22Rv1 (cell line): Measurements from ENCODE around the gene KRT38.

Source experiments
- CTCF ChIP-seq: fragments of 450-650 bp; IDR thresholded peaks from 2 replicates; pipeline ENCODE4 v1.5.1; 2017; ENCODE audit warnings: mild to moderate bottlenecking
- ZFX ChIP-seq: fragments of 450-650 bp; IDR thresholded peaks from 2 replicates; pipeline ENCODE4 v1.6.1; 2017; ENCODE audit warnings: antibody characterized with exemption, borderline replicate concordance

- TF ChIP-seq CTCF (no peak), ZFX (no peak)
Measured at GRCh38 chr17:41453066-41453465, 12.3 kb upstream of the KRT38 start.
